ENCODE measurements around the gene SENP2. TPM values are rescaled to one million over a fixed set of nuclear protein-coding genes. Genes with fewer than 3 reads are reported as not detected.

The SENP2 gene
- total RNA-seq, 1 experiment from 2014 or later, result 46.4 TPM

DNA sequence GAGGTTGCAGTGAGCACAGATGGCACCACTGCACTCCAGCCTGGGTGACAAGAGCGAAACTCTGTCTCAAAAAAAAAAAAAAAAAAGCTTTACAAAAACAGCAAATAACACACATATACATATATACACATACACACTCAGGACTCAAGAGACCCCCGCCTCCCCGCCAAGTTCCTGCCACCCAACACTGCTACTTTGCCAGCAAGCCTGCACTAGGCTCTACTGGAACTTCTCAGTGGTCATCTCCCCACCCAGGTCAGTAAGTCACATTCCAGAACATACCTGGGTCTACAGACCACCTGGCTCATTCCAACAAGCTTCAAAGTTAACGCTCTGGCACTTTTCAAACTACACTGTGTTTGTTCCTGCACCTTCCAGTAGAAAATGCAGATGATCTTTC lies 62.3 kb downstream of the SENP2 start:
- Histone ChIP-seq H3K27me3 (ENCODE audit: low read length) (no peaks in the 10 kb centered on the region), H2AFZ (ENCODE audit: low read length) (no peak overlapping the region), H3K9ac (ENCODE audit: low read length) (no peak overlapping the region), H3K4me3 (ENCODE audit: low read length) (no peak overlapping the region), H3K36me3 (ENCODE audit: low read depth, low read length) (peaks cover 20% of the 10 kb centered on the region; the same call in 1 of the 2 replicates), H3F3A (ENCODE audit: low read length, unreplicated experiment) (no peaks in the 10 kb centered on the region), H4K20me1 (ENCODE audit: low read length) (no peaks in the 10 kb centered on the region), H3K4me1 (ENCODE audit: insufficient read depth, low read length) (peaks cover 1% of the 10 kb centered on the region; the same call in 1 of the 2 replicates), H3K9me2 (replicated peaks; ENCODE audit: low read length) (no peaks in the 10 kb centered on the region), H3K27ac (ENCODE audit: low read length) (no peak overlapping the region), H3K79me2 (ENCODE audit: low read length) (no peaks in the 10 kb centered on the region), H3K4me2 (ENCODE audit: low read length) (no peak overlapping the region), H3K9me3 (ENCODE audit: low read length) (no peaks in the 10 kb centered on the region)
- BruUV-seq (replicated peaks), result no TSS peak
- intact Hi-C loops (cut with micrococcal nuclease), result no loop called here
- TF ChIP-seq EZH2 (IDR thresholded peaks at IDR 0.05; ENCODE audit: low read length, unreplicated experiment) (no peak), EZH2phosphoT487 (IDR thresholded peaks at IDR 0.05; ENCODE audit: borderline replicate concordance, low read length) (no peak)
- TF ChIP-seq, protein P1, sequence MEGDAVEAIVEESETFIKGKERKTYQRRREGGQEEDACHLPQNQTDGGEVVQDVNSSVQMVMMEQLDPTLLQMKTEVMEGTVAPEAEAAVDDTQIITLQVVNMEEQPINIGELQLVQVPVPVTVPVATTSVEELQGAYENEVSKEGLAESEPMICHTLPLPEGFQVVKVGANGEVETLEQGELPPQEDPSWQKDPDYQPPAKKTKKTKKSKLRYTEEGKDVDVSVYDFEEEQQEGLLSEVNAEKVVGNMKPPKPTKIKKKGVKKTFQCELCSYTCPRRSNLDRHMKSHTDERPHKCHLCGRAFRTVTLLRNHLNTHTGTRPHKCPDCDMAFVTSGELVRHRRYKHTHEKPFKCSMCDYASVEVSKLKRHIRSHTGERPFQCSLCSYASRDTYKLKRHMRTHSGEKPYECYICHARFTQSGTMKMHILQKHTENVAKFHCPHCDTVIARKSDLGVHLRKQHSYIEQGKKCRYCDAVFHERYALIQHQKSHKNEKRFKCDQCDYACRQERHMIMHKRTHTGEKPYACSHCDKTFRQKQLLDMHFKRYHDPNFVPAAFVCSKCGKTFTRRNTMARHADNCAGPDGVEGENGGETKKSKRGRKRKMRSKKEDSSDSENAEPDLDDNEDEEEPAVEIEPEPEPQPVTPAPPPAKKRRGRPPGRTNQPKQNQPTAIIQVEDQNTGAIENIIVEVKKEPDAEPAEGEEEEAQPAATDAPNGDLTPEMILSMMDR (conservative IDR thresholded peaks at IDR 0.05; ENCODE audit: low read depth, low read length), result no peak
- DNase-seq (no peak), ATAC-seq (no peak)
- CTCF ChIA-PET, result interaction anchor here (0.6 kb wide), 2 partner anchors 15 to 18 kb away, joined by 3 read pairs; no protein-coding TSS in a partner anchor
- POLR2A ChIA-PET (ENCODE audit: unreplicated experiment), result no interaction called here

DNA sequence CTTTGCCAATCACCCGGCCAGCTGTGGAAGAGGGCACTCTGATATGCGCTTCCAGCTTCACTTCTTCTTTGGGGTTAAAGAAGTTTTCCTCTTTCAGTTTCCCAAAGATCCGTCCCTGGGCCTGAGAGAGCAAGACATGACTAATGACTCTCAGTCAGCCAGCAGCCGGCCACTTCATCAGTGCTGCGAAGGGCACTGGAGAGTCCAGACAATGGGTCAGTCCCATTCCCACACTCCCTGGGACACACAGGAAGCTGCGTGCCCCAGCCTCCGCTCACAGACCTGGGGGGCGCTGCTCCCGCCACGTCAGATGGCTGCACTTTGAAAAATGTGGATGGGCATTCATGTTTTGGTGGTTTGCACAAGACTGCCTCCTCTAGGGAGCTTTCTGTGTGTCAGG lies 63.3 kb downstream of the SENP2 start:
- Histone ChIP-seq H3K4me1 (ENCODE audit: insufficient read depth, low read length) (no peaks in the 10 kb centered on the region), H3F3A (ENCODE audit: low read length, unreplicated experiment) (no peaks in the 10 kb centered on the region), H4K20me1 (ENCODE audit: low read length) (no peaks in the 10 kb centered on the region), H3K36me3 (ENCODE audit: low read depth, low read length) (peaks cover 28% of the 10 kb centered on the region), H3K9me3 (ENCODE audit: low read length) (no peaks in the 10 kb centered on the region), H3K27me3 (ENCODE audit: low read length) (no peaks in the 10 kb centered on the region), H3K79me2 (ENCODE audit: low read length) (no peaks in the 10 kb centered on the region), H3K9me2 (replicated peaks; ENCODE audit: low read length) (no peaks in the 10 kb centered on the region), H2AFZ (ENCODE audit: low read length) (no peak overlapping the region), H3K4me2 (ENCODE audit: low read length) (no peak overlapping the region), H3K9ac (ENCODE audit: low read length) (no peak overlapping the region), H3K27ac (ENCODE audit: low read length) (no peak overlapping the region), H3K4me3 (ENCODE audit: low read length) (no peak overlapping the region)
- ATAC-seq (no peak), DNase-seq (no peak)
- BruUV-seq (replicated peaks), result no TSS peak
- TF ChIP-seq, protein P1 (conservative IDR thresholded peaks at IDR 0.05; ENCODE audit: low read depth, low read length), result no peak
- TF ChIP-seq EZH2phosphoT487 (IDR thresholded peaks at IDR 0.05; ENCODE audit: borderline replicate concordance, low read length) (no peak), EZH2 (IDR thresholded peaks at IDR 0.05; ENCODE audit: low read length, unreplicated experiment) (no peak)
- intact Hi-C loops (cut with micrococcal nuclease), result no loop called here
- ChIA-PET POLR2A (ENCODE audit: unreplicated experiment) (no interaction called here), CTCF (interaction anchor here (0.6 kb wide), 1 partner anchor 63 kb away, joined by 4 read pairs; the partner anchor contains the start of gene SENP2)

DNA sequence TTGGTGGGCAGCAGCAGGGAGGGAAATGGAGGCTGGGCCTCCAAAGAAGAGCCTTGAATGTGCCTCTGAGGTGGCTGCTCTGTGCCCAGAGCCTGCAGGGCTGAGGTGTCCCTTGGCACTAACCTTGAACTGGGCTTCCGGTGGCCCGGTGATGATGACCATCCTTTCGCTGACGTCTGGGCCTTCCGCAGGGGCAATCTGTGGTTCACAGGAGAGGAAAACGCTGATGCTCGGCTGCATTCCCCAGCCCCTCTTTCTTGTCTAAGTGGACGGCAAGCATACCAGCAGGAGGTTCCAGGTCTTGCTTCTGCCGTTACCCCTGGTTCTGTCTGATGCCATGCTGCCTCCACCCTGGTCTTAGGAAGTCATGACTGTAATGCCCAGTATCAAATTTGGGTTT lies 65.9 kb downstream of the SENP2 start:
- Histone ChIP-seq H3K27me3 (ENCODE audit: low read length) (no peaks in the 10 kb centered on the region), H3K9me2 (replicated peaks; ENCODE audit: low read length) (no peaks in the 10 kb centered on the region), H3K9ac (ENCODE audit: low read length) (no peak overlapping the region), H3K4me3 (ENCODE audit: low read length) (no peak overlapping the region), H3K4me2 (ENCODE audit: low read length) (no peak overlapping the region), H3K9me3 (ENCODE audit: low read length) (no peaks in the 10 kb centered on the region), H3K36me3 (ENCODE audit: low read depth, low read length) (peaks cover 33% of the 10 kb centered on the region), H3F3A (ENCODE audit: low read length, unreplicated experiment) (peaks cover 5% of the 10 kb centered on the region), H3K79me2 (ENCODE audit: low read length) (no peaks in the 10 kb centered on the region), H2AFZ (ENCODE audit: low read length) (no peak overlapping the region), H3K27ac (ENCODE audit: low read length) (no peak overlapping the region), H3K4me1 (ENCODE audit: insufficient read depth, low read length) (peaks cover 16% of the 10 kb centered on the region), H4K20me1 (ENCODE audit: low read length) (no peaks in the 10 kb centered on the region)
- no TSS peak for BruUV-seq (replicated peaks)
- DNase-seq (no peak), ATAC-seq (no peak)
- TF ChIP-seq EZH2 (IDR thresholded peaks at IDR 0.05; ENCODE audit: low read length, unreplicated experiment) (no peak), EZH2phosphoT487 (IDR thresholded peaks at IDR 0.05; ENCODE audit: borderline replicate concordance, low read length) (no peak)
- TF ChIP-seq, protein P1 (conservative IDR thresholded peaks at IDR 0.05; ENCODE audit: low read depth, low read length), result no peak
- intact Hi-C loops (cut with micrococcal nuclease), result no loop called here
- POLR2A ChIA-PET (ENCODE audit: unreplicated experiment), result interaction anchor here (0.6 kb wide), 1 partner anchor 93 kb away, joined by 6 read pairs; no protein-coding TSS in a partner anchor
- CTCF ChIA-PET, result no interaction called here

All from PC-3 (cell line).